Bronchial epithelial cell (primary cell): ENCODE measurements around the gene SH2D5. TPM values are rescaled to one million over a fixed set of nuclear protein-coding genes. Genes with fewer than 3 reads are reported as not detected.

Experiments
- DNase-seq: peaks from one replicate; pipeline ENCODE4 v3.0.0-alpha.2; 2010; ENCODE audit warnings: low read depth
- FAIRE-seq: peaks from 2 replicates; lab custom pipeline; 2011; peaks lifted over from hg19 to GRCh38; lab: Jason Lieb, UNC
- H3K27me3 ChIP-seq: 2 replicates; pipeline ENCODE4 v1.5.1; 2011; ENCODE audit warnings: low read length; ENCODE audit not compliant: control insufficient read depth, insufficient read depth
- H3K36me3 ChIP-seq: 2 replicates; pipeline ENCODE4 v1.5.1; 2011; ENCODE audit warnings: low read length; ENCODE audit not compliant: control insufficient read depth, insufficient read depth
- H3K4me3 ChIP-seq: 2 replicates; pipeline ENCODE4 v1.5.1; 2011; ENCODE audit warnings: mild to moderate bottlenecking, low read depth, low read length, control low read depth
- CTCF ChIP-seq: IDR thresholded peaks from 2 replicates; pipeline ENCODE4 v1.5.1; 2011; ENCODE audit warnings: mild to moderate bottlenecking, moderate library complexity, low read length, control low read depth, inconsistent platforms; ENCODE audit not compliant: insufficient read depth, severe bottlenecking
- total RNA-seq: library from RNA; depleted of rRNA; stranded (reverse); fragments of >200 nt; gene quantifications from 2 replicates; pipeline ENCODE4 v1.2.1, GENCODE V29; 2014

Gene SH2D5
- total RNA-seq, 1 donor from 2014 or later = 55.3 TPM

- FAIRE-seq (no peak), DNase-seq (no peak)
- TF ChIP-seq CTCF = no peak
Observed at GRCh38 chr1:20708057-20708456, 24.4 kb downstream of the SH2D5 start.

GRCh38 chr1:20706841-20707240 is 25.7 kb downstream of the SH2D5 start:
- FAIRE-seq = peak; percentile 91

More at GRCh38 chr1:20708057-20708456, 24.4 kb downstream of the SH2D5 start:
- H3K27me3 ChIP-seq = no peaks in the 10 kb centered on the region
- no peaks in the 10 kb centered on the region for H3K36me3 ChIP-seq
- no peak overlapping the region for H3K4me3 ChIP-seq

GRCh38 chr1:20705203-20705755 is 27.2 kb downstream of the SH2D5 start:
- TF ChIP-seq CTCF = no peak
- no peaks in the 10 kb centered on the region for H3K27me3 ChIP-seq
- no peak for FAIRE-seq
- H3K36me3 ChIP-seq = no peaks in the 10 kb centered on the region
- no peak for DNase-seq
- H3K4me3 ChIP-seq = no peak overlapping the region

More at GRCh38 chr1:20706841-20707240, 25.7 kb downstream of the SH2D5 start:
- TF ChIP-seq CTCF = no peak
- Histone ChIP-seq H3K4me3 (no peak overlapping the region), H3K27me3 (no peaks in the 10 kb centered on the region), H3K36me3 (no peaks in the 10 kb centered on the region)
- DNase-seq = no peak

GRCh38 chr1:20704390-20705202 is 27.9 kb downstream of the SH2D5 start:
- Histone ChIP-seq H3K27me3 (no peaks in the 10 kb centered on the region), H3K36me3 (no peaks in the 10 kb centered on the region), H3K4me3 (no peak overlapping the region)
- TF ChIP-seq CTCF = no peak
- FAIRE-seq = no peak
- no peak for DNase-seq

- FAIRE-seq = no peak
- Histone ChIP-seq H3K36me3 (no peaks in the 10 kb centered on the region), H3K4me3 (no peak overlapping the region), H3K27me3 (no peaks in the 10 kb centered on the region)
- DNase-seq = no peak
- TF ChIP-seq CTCF = no peak
Observed at GRCh38 chr1:20703124-20703756, 29.3 kb downstream of the SH2D5 start.
